ENCODE results near the gene SLC6A17.

Gene SLC6A17

DNA sequence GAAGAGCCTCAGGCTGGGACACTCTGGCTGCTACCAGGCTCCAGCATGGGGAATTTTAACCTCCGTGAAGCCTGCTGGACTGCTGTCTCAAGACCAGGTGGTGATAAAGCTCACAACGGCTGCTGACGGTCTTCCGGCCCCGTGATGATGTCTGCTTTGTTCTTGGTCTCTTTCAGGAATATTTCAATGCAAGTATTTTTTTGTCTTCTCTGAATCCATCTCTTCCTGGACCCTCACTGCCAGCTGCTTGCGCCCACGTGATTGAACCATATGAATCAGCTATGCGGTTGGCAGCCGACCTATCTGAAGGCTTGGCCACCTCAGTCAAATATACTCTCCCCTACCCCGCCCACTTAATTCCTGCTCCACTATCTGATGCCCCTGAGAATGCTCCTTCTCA lies 14.6 kb upstream of the SLC6A17 start:
- no peak for DNase-seq

DNA sequence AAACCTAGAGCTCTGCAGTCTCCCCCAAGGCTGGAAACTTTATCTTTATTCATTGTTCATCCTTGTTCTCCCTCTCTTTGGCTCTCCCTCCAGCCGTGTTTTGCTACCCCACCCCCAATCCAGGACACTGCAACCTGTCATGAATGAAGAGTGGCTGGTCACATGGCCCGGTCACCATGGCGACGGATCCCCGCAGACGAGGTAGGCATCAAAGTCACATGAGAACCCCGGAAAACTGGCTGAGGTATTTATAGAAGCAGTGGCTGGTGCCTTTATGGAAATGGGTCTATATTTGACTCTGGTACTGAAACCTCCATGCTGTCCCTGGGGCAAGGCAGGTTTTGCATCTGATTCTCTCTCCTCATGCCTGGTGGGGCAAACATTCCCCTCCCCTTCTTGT lies 13.4 kb upstream of the SLC6A17 start:
- peak; percentile 29 for DNase-seq

GRCh38 chr1:110138956-110139355 lies 11.3 kb upstream of the SLC6A17 start:
- DNase-seq: no peak

- no peak for DNase-seq
Observed at GRCh38 chr1:110144366-110144765, 5.9 kb upstream of the SLC6A17 start.

DNA sequence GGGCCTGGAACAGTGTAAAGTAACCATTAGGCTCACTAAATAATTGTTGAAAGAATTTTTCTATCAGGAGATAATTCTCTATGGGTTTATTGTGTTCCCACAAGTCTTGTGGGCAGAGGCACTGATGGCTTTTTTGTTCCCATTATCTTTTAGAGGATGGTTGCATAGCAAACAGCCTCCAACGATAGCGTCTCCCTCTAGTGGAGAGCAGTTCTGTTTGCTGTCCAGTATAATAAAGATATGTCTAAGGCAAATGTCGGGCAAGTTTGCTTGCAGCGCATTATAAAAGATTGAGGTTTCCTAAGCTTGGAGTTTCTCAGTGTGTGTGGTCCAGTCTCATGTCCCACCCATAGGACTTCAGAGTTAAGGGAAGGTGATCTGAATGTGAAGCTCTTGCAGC lies 1.3 kb upstream of the SLC6A17 start:
- DNase-seq: no peak

DNA sequence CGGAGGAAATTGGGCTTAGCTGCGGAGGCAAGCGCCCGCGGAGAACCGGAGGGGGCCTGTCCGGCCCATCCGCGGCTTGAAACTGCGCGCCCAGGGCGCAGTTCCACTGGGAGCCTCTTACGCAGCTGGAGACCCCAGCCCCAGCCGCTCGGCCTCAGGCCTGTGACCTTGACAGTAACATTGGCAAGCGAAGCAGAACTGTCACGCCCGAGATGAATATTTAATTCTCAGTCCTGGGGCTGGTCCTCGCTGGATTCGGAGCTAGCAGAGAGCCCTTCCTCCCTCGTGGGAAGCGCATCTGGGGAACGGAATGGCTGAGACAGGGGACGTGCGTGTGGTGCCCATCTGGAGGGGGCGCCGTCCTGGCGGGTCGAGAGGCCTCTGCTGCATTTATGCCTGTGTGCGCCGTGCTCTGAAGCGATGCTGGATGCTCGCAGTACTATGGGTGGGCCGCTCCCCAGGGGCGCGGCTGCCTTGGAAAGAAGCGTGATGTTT lies 928 bp downstream of the SLC6A17 start:
- no peak for DNase-seq

- DNase-seq: no peak
Observed at GRCh38 chr1:110152133-110152785, 2.0 kb downstream of the SLC6A17 start.

DNA sequence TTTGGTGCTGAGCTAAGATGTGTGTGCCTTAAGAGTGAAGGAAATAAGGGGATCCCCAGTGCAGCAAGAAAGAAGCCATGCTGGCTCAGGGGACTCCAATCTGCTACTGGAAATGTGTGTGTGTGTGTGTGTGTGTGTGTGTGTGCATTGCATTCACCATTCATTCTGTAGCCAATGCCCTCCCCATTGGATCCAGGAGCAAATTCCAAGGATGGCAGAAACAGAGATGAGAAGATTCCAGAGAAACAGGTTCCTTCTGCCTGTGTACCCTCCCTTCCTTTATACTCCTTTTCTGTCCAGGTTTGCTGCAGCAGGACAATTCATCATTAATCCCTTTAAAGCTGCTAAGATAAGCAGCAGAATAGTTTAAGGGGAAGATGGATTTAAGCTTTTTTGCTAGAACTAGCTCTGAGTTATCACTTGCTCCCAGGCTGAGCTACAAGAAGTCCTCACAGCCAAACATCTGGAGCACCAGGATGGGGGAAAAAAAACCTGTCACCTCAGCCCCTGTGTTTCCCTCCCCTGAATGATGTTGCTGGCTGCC lies 3.2 kb downstream of the SLC6A17 start:
- DNase-seq: no peak

GRCh38 chr1:110155878-110156522 lies 5.7 kb downstream of the SLC6A17 start:
- peak; percentile 49 for DNase-seq

- no peak for DNase-seq
Observed at GRCh38 chr1:110158261-110158660, 8.0 kb downstream of the SLC6A17 start.

GRCh38 chr1:110159168-110159567 lies 8.9 kb downstream of the SLC6A17 start:
- no peak for DNase-seq

DNA sequence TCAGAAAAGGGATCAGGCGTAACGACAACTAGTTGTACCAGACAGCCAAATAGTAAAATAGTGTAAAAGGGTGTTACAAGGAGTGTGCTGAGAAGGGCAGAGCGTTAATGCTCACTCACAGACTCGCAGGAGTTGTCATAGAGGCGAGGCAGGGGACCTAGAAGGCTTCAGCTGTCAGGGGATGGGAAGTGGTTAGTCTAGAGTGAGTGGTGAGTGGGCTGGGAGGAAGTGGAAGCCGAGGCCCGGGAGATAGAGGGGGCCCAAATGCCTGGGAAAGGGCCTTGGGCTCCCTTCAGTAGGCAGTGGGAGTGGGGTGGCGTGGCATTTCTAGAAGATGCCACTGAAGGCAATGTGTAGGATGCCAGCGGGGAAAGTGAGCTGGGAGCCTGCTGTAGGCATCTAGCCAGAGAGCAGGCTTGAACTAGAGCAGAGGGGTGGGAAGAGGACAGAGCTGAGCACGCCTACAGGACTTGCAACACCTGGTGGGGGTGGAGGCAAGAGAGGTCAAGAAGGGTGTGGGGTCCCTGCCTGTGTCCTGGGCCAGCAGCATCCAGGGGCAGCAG lies 10.3 kb downstream of the SLC6A17 start:
- no peak for DNase-seq

- no peak for DNase-seq
Observed at GRCh38 chr1:110161165-110161564, 10.9 kb downstream of the SLC6A17 start.

GRCh38 chr1:110161849-110162248 lies 11.6 kb downstream of the SLC6A17 start:
- no peak for DNase-seq

GRCh38 chr1:110163591-110163990 lies 13.3 kb downstream of the SLC6A17 start:
- DNase-seq: no peak

DNA sequence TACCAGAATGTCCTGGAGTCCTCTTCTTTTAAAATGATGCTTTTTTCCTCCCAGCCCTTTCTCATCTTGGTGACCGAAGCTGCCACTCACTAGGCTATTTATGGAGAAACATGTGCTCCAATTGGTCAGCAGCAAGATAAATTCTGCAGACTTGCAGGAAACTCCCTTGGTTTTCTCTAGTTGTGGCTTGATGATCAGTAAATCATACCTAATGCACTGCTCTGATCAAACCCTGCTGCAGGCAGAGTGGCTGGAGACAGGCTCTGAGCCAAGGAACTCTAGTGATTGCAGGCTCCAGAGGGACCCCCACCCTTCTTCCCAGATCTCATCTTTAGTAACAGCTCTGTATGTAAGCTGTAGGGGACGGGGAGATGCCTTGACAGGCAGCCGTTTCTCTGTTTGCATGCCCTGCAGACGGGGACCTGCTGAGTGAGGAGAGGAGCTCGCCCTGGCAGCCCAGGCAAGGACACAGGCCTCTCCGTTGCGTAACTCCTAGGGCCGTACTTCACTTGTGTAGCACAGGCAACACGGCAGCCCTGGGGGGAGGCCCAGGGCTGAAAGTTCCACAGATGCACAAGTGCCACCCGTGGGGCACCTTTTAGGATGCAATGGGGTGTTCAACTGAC lies 14.5 kb downstream of the SLC6A17 start:
- DNase-seq: no peak

DNA sequence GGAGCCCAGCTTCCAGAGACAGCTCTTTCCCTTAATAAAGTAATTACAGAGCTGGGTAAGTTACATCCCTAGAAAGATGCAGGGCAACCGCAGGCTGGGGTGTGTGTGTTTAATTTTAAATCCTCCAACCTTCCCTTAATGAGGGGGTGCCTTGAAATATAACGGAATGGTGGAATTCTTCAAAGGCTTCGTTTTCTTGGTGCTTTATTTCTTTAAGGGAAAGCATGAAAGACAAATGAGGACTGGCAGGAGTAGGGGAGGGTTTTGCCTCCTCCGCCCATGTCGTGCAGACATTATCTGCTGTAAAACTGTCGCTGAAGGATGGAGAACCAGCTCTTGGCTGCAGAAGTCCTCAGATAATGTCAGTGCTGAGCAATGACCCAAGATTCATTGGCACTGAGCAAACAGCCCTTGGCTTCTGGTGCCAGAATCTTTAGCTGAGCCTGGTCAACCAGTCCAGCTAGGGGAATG lies 15.5 kb downstream of the SLC6A17 start:
- no peak for DNase-seq

GRCh38 chr1:110166861-110167260 lies 16.6 kb downstream of the SLC6A17 start:
- DNase-seq: no peak

GRCh38 chr1:110170766-110171733 lies 20.8 kb downstream of the SLC6A17 start:
- no peak for DNase-seq

- DNase-seq: no peak
Observed at GRCh38 chr1:110172001-110172400, 21.7 kb downstream of the SLC6A17 start.

DNA sequence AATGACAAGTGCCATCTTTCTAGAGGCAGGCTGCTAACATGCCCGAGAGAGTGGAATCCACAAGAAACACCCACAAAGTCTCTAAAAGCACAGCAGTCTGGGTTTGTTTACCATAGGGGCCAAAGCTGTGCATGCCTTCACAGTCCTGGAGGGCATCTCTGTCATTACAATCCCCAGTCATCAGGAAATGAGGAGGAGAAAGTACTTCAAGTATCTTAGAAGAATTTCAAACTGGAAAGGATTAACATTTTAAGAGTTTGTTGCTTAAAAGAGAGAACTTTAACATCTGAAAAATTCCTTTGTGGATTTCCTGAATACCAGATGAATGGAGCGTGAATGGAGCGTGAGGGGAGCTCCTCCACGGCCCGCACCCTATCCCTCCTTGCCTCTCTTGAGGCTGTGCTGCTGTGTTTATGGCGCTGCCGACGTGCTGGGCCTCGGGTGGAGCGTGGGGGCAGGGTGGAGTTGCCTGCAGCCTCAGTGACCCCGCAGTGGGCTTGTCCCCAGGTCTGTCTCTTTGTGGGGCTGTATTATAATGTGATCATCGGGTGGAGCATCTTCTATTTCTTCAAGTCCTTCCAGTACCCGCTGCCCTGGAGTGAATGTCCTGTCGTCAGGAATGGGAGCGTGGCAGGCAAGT lies 23.3 kb downstream of the SLC6A17 start:
- DNase-seq: no peak

GRCh38 chr1:110174961-110175360 lies 24.7 kb downstream of the SLC6A17 start:
- no peak for DNase-seq
